GM20000 (cell line): ENCODE data around the gene COQ3.

Experiments used
- DNase-seq: peaks from one replicate; pipeline ENCODE4 v3.0.0; 2012; ENCODE audit warnings: low spot score
- CTCF ChIP-seq: IDR thresholded peaks from 2 replicates; pipeline ENCODE4 v1.5.1; 2012; ENCODE audit warnings: mild to moderate bottlenecking, control low read depth; ENCODE audit errors: extremely low read depth, missing control alignments

Gene COQ3, protein sequence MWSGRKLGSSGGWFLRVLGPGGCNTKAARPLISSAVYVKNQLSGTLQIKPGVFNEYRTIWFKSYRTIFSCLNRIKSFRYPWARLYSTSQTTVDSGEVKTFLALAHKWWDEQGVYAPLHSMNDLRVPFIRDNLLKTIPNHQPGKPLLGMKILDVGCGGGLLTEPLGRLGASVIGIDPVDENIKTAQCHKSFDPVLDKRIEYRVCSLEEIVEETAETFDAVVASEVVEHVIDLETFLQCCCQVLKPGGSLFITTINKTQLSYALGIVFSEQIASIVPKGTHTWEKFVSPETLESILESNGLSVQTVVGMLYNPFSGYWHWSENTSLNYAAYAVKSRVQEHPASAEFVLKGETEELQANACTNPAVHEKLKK

GRCh38 chr6:99393698-99394531 lies at the start of gene COQ3:
Gene COQ3 (minus strand): TSS chr6:99394195. CDS start chr6:99394179, 16 bp downstream.
- no peak for TF ChIP-seq CTCF
- DNase-seq = peak; percentile 82

GRCh38 chr6:99434702-99435530 lies 40.9 kb upstream of the COQ3 start:
- DNase-seq = peak; percentile 19
- TF ChIP-seq CTCF = peak; percentile 33

- no peak for TF ChIP-seq CTCF
- no peak for DNase-seq
These were observed 38.9 kb upstream of the COQ3 start for GRCh38 chr6:99432877-99433276.

GRCh38 chr6:99431901-99432300 lies 37.9 kb upstream of the COQ3 start:
- DNase-seq = no peak
- TF ChIP-seq CTCF = no peak

DNA sequence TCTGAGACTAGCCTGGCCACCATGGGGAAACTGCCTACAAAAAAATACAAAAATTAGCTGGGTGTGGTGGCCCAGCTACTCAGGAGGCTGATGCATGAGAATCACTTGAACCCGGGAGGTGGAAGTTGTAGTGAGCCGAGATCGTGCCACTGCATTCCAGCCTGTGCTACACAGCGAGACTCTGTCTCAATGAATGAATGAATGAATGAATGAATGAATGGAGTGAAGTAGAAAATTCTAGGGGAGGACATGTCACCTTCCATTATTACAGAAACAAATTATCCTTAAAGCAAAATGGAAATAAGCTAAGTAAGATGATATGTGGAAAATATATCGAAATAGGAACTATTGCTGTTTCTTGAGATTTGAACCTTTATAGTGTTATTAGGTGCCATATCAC lies 34.0 kb upstream of the COQ3 start:
- DNase-seq = no peak
- TF ChIP-seq CTCF = no peak

- TF ChIP-seq CTCF = no peak
- no peak for DNase-seq
These were observed 32.4 kb upstream of the COQ3 start for GRCh38 chr6:99426451-99426757.
